DND-41 (cell line): ENCODE data around the gene ASB16.
"Not testable (repeated sequence)": the region's sequence is repeated elsewhere in the genome, so short reads cannot be mapped to it uniquely, and the experiment has no call there.

Source experiments
- ATAC-seq: fragments of 200-7000 bp; cut with Tn5 transposase; 3 replicates; pipeline ENCODE4 v1.9.1; 2021; ENCODE audit warnings: low read depth; ENCODE audit not compliant: insufficient read depth
- DNase-seq: peaks from one replicate; pipeline ENCODE4 v3.0.0-alpha.2; 2020
- H2AFZ ChIP-seq: 2 replicates; pipeline ENCODE4 v1.6.0; 2012; ENCODE audit warnings: low read depth, low read length
- H3K27ac ChIP-seq: 2 replicates; pipeline ENCODE4 v1.5.1; 2012; ENCODE audit warnings: low read length, inconsistent platforms
- H3K27me3 ChIP-seq: fragments of 200-600 bp; sonication (generic); 2 replicates; pipeline ENCODE4 v1.6.0; 2012; ENCODE audit warnings: low read length, mild to moderate bottlenecking, inconsistent platforms; ENCODE audit not compliant: insufficient read depth, poor library complexity
- H3K36me3 ChIP-seq: 2 replicates; pipeline ENCODE4 v1.5.1; 2012; ENCODE audit warnings: low read length, inconsistent platforms; ENCODE audit not compliant: insufficient read depth
- H3K4me1 ChIP-seq: 2 replicates; pipeline ENCODE4 v1.5.1; 2012; ENCODE audit warnings: mild to moderate bottlenecking, low read length; ENCODE audit not compliant: insufficient read depth
- H3K4me2 ChIP-seq: 2 replicates; pipeline ENCODE4 v1.6.0; 2012; ENCODE audit warnings: mild to moderate bottlenecking, moderate library complexity, low read length, inconsistent platforms; ENCODE audit not compliant: insufficient read depth
- H3K4me3 ChIP-seq, 2 experiments: fragments of 200-600 bp in 1 of 2; shearing (Covaris generic) in 1 of 2; 2 replicates each; pipeline ENCODE4 v1.5.1; 2012 to 2016; ENCODE audit warnings: inconsistent platforms in 2 of 2, low read length in 2 of 2, mild to moderate bottlenecking in 2 of 2, low read depth in 1 of 2, moderate library complexity in 1 of 2
- H3K79me2 ChIP-seq: 2 replicates; pipeline ENCODE4 v1.6.0; 2012; ENCODE audit warnings: low read length, inconsistent platforms; ENCODE audit not compliant: insufficient read depth
- H3K9ac ChIP-seq: 2 replicates; pipeline ENCODE4 v1.6.0; 2012; ENCODE audit warnings: low read depth, mild to moderate bottlenecking, inconsistent platforms, low read length, moderate library complexity
- H3K9me3 ChIP-seq: 2 replicates; pipeline ENCODE4 v1.5.1; 2012; ENCODE audit warnings: low read length, moderate library complexity, mild to moderate bottlenecking, inconsistent platforms; ENCODE audit not compliant: insufficient read depth, severe bottlenecking
- H4K20me1 ChIP-seq: 2 replicates; pipeline ENCODE4 v1.6.0; 2012; ENCODE audit warnings: low read length; ENCODE audit not compliant: insufficient read depth
- EZH2 ChIP-seq: IDR thresholded peaks from 3 replicates; pipeline ENCODE4 v1.6.1; 2012; ENCODE audit warnings: borderline replicate concordance, low read depth, mild to moderate bottlenecking, moderate library complexity, low read length, inconsistent platforms; ENCODE audit not compliant: severe bottlenecking
- TF ChIP-seq, protein P1 (sequence below): IDR thresholded peaks from 2 replicates; pipeline ENCODE4 v1.5.1; 2012; ENCODE audit warnings: borderline replicate concordance, low read length, moderate library complexity, mild to moderate bottlenecking; ENCODE audit not compliant: poor library complexity, severe bottlenecking; ENCODE audit errors: extremely low read depth

Gene ASB16

DNA sequence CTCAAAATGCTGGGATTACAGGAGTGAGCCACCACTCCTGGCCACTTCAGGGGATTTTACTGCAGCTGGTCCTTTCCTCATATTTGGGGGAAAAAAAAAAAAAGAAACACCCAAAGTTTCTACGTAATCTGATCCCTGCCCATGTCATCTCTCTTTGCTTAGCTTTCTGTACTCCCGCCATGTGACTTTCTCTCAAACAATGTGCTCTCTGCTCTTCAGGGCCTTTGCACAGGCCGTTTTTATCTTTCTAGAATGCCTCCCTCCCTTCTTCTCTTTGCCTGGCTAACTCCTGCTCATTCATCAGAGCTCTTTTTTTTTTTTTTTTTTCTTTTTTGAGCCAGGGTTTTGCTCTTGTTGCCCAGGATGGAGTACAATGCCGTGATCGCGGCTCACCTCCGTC, 42.1 kb upstream of the ASB16 start:
- Histone ChIP-seq H3K79me2 (no peaks in the 10 kb centered on the region), H3K36me3 (no peaks in the 10 kb centered on the region), H3K9ac (no peak overlapping the region), H3K4me1 (peaks cover 11% of the 10 kb centered on the region), H3K27ac (no peak overlapping the region), H3K9me3 (no peaks in the 10 kb centered on the region), H2AFZ (no peak overlapping the region), H4K20me1 (no peaks in the 10 kb centered on the region), H3K27me3 (no peaks in the 10 kb centered on the region), H3K4me2 (no peak overlapping the region), H3K4me3 (no peak overlapping the region)
- TF ChIP-seq, protein P1, sequence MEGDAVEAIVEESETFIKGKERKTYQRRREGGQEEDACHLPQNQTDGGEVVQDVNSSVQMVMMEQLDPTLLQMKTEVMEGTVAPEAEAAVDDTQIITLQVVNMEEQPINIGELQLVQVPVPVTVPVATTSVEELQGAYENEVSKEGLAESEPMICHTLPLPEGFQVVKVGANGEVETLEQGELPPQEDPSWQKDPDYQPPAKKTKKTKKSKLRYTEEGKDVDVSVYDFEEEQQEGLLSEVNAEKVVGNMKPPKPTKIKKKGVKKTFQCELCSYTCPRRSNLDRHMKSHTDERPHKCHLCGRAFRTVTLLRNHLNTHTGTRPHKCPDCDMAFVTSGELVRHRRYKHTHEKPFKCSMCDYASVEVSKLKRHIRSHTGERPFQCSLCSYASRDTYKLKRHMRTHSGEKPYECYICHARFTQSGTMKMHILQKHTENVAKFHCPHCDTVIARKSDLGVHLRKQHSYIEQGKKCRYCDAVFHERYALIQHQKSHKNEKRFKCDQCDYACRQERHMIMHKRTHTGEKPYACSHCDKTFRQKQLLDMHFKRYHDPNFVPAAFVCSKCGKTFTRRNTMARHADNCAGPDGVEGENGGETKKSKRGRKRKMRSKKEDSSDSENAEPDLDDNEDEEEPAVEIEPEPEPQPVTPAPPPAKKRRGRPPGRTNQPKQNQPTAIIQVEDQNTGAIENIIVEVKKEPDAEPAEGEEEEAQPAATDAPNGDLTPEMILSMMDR = no peak
- no peak for TF ChIP-seq EZH2
- ATAC-seq = no peak
- no peak for DNase-seq

DNA sequence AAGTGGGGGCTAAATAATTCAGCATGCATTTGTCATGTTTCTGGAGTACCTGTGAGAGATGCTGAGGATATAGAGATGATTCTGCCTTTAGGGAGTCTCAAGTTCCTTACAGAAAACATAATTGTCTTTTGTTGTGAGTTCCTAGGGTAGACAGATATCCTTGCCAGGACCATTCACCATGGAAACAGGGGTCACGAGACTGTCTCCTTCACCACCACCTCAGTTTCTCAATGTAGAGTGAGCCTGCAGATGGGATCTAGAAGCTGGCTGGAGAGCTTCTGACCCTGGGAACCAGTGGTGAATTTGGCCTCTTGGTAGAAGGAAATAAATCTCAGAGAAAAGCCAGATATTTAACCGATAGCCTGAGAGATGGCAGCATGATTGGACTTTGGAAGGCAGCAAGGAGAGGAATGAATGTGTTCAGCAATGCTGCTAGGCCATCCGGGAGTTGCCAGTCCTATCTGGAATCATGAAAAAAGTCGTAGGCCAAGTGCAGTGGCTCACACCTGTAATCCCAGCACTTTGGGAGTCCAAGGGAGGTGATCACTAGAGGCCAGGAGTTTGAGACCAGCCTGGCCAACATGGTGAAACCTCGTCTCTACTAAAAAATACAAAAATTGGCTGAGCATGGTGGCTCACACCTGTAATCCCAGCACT, 39.7 kb upstream of the ASB16 start:
- H3K4me1 ChIP-seq = no peaks in the 10 kb centered on the region
- H3K9me3 ChIP-seq = no peaks in the 10 kb centered on the region
- no peak overlapping the region for H3K4me2 ChIP-seq
- no peak overlapping the region for H3K4me3 ChIP-seq
- ATAC-seq (no peak), DNase-seq (no peak)
- H3K9ac ChIP-seq = no peak overlapping the region
- TF ChIP-seq EZH2 = no peak
- TF ChIP-seq, protein P1 = no peak
- no peaks in the 10 kb centered on the region for H3K36me3 ChIP-seq
- H3K27me3 ChIP-seq = no peaks in the 10 kb centered on the region
- H3K27ac ChIP-seq = no peak overlapping the region
- H2AFZ ChIP-seq = no peak overlapping the region
- no peaks in the 10 kb centered on the region for H4K20me1 ChIP-seq
- no peaks in the 10 kb centered on the region for H3K79me2 ChIP-seq

DNA sequence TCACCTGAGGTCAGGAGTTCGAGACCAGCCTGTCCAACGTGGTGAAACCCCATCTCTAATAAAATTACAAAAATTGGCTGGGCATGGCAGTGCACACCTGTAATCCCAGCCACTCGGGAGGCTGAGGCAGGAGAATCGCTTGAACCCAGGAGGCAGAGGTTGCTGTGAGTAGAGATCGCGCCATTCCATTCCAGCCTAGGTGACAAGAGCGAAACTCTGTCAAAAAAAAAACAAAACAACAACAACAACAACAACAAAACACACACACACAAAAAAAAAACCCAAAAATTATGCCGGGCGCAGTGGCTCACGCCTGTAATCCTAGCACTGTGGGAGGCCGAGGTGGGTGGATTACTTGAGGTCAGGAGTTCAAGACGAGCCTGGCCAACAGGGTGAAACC, 39.1 kb upstream of the ASB16 start:
- H3K4me3 ChIP-seq, H3K36me3 ChIP-seq, H3K79me2 ChIP-seq, H3K9ac ChIP-seq, H2AFZ ChIP-seq, DNase-seq, H3K4me1 ChIP-seq, H3K27ac ChIP-seq, ATAC-seq, H4K20me1 ChIP-seq, H3K4me2 ChIP-seq, H3K9me3 ChIP-seq, H3K27me3 ChIP-seq: not testable (repeated sequence)

DNA sequence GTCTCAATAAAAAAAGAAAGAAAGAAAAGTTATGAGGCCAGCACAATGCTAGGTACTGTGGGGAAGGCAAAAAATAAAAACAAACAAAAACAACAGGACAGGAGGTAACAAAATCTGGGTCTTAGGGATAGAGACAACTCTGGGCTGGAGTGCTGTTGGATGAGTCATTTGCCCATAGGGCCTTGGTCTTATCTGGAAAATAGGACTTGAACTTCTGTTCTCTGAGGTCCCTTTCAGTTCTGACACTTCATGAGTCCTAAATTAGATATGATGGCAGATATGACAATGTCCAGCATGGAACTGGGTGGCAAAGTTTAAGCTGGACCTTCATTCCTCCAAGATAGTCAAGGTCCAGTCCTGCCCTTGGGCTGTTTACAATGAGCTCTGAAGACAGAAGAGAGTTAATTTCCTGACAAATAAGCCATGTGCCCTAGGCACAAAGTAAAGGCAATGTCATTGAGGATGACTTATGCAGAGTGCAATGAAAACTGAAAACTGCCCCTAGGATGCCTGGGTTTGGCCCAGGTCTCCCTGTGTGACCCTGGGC, 38.2 kb upstream of the ASB16 start:
- H2AFZ ChIP-seq = no peak overlapping the region
- no peak overlapping the region for H3K4me2 ChIP-seq
- no peak for TF ChIP-seq EZH2
- TF ChIP-seq, protein P1 = no peak
- H4K20me1 ChIP-seq = no peaks in the 10 kb centered on the region
- ATAC-seq (no peak), DNase-seq (no peak)
- H3K27me3 ChIP-seq = no peaks in the 10 kb centered on the region
- H3K9me3 ChIP-seq = no peaks in the 10 kb centered on the region
- no peak overlapping the region for H3K9ac ChIP-seq
- H3K36me3 ChIP-seq = no peaks in the 10 kb centered on the region
- H3K4me3 ChIP-seq = no peak overlapping the region
- no peaks in the 10 kb centered on the region for H3K79me2 ChIP-seq
- no peak overlapping the region for H3K27ac ChIP-seq
- no peaks in the 10 kb centered on the region for H3K4me1 ChIP-seq
